CD4-positive, alpha-beta T cell treated with Interleukin-15 for 4 hours (primary cell): ENCODE results near the gene NFKBIA.
"Not testable (repeated sequence)": the region's sequence is repeated elsewhere in the genome, so short reads cannot be mapped to it uniquely, and the experiment has no call there.

ENCODE experiments used
- DNase-seq: peaks from one replicate; pipeline ENCODE4 v3.0.0-alpha.2; 2020; ENCODE audit warnings: low spot score

The NFKBIA gene

DNA sequence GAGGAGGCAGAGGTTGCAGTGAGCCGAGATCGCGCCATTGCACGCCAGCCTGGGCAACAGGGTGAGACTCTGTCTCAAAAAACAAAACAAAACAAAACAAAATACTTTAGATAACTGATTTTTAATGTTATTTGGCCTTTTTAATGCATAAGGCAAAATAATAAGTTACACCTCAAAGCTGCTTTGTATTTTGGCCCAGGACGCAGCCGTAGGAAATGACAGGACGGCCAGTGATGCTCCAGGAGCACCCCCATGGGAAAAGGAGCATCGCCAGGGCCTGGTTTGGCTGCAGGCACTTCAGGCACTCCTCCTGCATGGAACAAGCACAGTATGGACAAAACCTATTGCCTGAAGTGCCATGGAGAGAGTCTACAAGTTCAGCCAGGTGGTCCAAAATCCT, 3.5 kb upstream of the NFKBIA start:
- DNase-seq = no peak

DNA sequence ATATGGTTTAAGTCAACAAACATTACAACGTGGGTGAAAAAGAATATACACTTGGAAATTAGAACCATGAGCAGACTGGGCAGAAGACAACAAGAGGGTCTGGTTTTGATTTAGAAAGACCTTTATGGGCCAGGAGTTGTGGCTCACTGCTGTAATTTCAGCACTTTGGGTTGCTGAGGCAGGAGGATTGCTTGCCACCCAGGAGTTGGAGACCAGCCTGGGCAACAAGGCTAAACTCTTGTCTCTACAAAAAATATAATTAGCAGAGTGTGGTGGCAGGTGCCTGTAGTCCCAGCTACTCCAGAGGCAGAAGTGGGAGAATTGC, 2.7 kb upstream of the NFKBIA start:
- no peak for DNase-seq

DNA sequence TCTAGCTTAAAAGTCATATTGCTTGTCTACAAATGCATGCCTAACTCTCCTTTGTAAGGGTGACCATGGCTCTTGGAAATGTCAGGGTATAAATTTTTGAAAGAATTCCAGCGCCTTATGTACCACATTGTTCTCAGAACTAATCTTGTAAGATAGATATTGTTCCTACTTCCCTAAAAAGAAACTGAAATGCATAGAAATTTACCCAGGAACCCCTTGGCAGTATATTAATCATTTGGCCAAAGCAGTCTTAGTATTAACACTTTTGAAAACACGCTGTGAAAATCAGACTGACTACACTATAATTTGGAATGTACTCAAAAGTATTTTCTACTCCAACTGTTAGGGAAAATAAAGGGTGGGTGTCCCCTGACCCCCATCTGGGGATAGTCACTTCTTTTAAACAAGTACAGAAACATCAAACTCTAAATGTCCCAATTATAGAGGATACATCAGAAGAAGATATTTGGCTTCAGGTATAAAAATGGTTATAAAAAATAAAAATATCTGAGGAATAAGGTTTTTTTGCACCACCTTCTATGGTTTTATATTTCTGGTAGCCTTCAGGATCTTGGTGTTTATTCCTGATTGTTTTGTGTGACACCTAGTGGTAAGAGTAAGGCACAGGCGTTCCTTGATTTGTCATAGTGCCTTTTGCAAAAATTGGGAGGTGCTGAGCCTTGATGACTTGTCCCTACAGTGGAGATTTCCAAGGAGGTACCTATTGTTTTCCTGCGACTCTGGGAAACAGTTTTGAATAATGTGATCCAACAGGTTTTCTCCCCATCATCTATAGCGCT, 2.2 kb upstream of the NFKBIA start:
- DNase-seq = peak; percentile 66

DNA sequence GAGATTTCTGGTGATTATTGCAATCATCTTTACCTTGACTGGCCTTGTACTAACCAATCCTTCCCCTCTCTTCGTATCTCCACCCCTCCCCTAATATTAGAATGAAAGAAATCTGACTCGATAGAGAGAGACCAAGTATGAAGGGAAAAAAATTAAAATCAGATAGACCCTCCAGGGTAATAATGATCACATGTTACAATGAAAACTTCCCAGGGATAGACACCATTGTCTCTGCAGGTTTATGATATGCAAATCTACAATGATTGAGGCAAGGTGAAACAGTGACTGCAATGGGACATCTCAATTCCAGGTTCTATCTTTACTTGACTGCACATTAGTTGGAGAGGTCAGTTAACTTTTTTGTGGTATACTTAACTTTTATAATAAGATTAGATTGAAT, 1.5 kb upstream of the NFKBIA start:
- no peak for DNase-seq

DNA sequence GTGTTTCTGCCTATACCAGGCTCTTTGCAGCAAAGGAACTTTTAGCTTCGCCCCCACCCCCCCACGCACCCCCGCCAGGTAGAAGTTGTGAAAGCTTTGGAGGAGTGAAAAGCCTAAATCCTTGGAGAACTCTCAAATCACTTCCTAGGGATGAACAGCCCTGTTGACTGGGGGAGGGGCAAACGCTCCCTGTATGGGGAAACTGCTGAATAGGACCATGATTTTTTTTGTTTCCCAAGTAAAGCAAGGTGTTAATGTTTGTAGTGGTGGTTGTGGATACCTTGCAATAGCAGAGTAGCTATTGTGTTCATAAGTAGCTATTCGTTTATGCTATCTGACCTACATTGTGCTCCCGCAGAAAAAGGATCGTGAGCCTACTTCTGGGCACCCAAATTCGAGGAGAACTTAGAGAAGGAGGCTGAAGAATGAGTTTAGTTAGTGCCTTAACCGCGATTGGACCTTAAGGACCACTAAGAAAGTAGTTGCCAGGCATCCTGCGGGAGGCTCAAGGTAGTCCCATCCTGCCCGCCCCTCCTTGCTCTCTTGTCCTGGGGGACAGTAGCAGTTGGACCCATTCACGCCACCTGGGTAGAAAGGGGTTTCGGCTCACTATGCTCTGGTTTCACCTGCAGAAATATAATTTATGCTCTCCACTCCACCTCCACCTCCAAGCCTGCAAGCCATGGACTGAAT, 901 bp upstream of the NFKBIA start:
- DNase-seq = no peak

DNA sequence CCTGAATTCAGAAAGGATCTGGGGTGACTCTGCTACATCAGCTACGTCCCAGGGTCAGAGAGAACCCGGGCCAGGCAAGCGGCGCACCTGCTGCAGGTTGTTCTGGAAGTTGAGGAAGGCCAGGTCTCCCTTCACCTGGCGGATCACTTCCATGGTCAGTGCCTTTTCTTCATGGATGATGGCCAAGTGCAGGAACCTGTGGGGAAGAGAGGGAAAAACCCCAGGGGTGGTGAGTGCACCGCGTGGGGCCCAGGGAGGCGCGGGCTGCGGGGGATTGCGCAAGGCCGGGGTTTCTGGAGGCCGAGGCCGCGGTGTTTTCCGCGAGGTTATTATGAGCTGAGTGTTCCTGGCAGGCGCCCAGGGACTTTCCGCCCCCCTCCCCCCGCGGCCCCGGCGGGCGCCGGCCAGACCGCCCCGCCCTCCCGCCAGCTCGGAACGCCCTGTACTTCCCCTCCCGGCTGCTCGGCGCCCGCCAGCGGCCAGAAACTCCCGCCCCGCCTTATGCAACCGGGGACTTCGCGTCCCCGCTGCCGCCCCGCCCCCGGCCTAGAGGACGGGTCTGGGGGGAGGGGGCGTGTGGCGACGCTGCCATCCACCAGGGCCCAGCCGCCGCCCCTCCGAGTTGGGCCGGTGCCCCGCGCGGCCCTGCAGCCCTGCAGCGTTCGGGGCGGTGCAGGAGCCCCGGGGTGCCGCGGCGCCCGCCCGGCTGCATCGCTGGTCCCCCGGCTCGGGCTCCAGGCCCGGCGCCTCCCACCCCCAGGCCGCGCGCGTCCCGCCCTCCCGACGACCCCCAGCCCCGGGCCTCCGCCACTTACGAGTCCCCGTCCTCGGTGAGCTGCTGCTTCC, 723 bp downstream of the NFKBIA start:
- peak; percentile 96 for DNase-seq

DNA sequence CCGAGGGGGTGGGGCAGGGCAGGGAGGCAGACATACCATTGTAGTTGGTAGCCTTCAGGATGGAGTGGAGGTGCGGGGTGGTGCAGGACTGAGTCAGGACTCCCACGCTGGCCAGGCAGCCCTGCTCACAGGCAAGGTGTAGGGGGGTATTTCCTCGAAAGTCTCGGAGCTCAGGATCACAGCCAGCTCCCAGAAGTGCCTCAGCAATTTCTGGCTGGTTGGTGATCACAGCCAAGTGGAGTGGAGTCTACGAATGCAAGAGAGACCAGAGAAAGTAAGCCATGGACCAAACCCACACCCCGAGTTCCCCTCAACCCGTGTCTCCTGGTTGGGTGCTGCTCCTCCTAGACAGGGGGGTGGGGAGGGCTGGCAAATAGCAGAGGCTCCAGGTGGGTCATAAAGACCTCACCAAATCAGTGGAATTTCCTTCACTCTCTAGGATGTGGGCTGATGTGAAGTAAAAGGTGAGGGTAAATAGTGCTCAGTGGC, 1.4 kb downstream of the NFKBIA start:
- DNase-seq = peak; percentile 30

DNA sequence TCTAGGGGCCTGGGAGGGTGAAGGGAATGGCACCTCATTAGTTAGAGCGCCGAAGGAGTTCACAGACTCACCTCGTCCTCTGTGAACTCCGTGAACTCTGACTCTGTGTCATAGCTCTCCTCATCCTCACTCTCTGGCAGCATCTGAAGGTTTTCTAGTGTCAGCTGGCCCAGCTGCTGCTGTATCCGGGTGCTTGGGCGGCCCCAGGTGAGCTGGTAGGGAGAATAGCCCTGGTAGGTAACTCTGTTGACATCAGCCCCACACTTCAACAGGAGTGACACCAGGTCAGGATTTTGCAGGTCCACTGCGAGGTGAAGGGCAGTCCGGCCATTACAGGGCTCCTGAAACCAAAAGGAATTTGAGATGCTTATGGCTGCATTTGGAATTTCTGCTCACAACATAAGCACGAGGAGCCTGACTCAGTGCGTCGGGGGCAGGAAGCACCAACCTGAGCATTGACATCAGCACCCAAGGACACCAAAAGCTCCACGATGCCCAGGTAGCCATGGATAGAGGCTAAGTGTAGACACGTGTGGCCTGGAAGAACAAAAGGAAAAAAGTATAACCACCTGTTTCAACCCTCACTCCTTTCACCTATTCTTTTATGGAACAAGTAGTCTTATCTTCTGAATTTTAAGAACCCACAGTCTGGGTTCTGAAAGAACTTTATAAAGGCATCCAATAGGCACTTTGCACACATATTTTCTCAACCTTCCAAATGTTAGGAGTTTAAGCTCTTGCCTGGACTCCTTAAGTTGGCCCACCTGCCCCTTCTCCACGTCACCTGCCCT, 2.0 kb downstream of the NFKBIA start:
- peak; percentile 50 for DNase-seq

DNA sequence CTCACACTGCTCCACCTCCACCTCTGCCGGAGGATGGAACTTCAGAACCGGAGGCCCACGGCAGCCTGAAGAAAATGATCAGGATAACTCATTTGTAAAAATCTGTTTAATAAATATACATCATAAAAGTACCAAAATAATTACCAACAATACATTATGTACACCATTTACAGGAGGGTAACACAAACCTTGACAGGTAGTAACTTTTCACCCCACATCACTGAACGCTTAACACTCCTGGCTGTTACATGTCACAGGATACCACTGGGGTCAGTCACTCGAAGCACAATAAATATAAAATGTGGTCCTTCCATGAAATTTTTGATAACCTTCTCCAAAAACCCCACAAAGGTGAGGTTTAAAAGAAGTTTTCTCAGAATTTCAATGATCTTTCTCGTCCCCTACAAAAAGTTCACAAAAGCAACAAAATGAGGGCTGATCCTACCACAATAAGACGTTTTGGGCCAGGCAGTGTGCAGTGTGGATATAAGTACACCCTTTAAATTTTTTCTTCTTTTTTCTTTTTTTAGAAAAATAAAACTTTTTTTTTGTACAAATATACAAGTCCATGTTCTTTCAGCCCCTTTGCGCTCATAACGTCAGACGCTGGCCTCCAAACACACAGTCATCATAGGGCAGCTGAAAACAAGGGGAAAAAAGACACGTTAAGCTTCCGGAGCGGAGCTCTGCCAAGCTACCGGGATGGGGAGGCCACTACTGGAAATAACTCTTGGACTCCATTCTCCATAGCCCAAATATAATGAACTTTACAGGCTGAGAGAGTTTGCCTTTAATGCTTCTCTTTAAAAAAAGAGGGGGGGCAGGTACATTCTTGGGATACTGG, 2.9 kb downstream of the NFKBIA start:
- DNase-seq = no peak

DNA sequence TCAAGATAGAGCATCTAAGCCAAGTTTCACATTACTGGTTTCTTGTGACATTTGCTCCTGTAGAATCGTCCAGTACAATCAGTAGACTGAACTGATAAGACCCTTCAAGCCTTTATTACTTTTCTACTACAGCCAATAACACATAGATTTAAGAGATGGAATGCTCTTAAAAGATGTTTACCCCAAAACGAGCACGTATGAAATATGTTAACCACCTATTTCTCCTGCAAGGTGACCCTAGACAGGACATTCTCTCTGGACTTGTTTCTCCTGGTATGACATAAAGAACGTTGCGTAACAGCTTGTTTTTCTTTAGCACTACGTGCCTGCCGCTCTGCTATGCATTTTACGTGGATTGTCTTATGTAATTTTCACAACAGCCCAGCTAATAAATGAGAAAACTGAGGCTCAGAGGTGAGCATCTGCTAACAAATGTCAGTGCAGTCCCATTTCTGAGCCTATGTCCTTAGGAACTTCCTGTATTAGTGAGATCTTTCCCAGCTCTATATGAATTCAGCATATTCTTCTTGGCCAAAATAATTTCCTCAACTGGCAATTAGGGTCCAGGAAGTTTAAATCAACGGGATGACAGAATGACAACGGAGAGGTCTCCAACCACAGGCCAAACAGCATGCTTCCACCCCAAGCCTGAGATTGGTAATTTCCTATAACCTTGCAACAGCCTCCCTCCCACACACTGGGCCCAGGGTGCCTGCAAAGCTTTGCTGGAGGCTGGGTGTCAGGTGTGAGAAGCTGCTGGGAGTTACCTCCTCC, 3.7 kb downstream of the NFKBIA start:
- DNase-seq = no peak

DNA sequence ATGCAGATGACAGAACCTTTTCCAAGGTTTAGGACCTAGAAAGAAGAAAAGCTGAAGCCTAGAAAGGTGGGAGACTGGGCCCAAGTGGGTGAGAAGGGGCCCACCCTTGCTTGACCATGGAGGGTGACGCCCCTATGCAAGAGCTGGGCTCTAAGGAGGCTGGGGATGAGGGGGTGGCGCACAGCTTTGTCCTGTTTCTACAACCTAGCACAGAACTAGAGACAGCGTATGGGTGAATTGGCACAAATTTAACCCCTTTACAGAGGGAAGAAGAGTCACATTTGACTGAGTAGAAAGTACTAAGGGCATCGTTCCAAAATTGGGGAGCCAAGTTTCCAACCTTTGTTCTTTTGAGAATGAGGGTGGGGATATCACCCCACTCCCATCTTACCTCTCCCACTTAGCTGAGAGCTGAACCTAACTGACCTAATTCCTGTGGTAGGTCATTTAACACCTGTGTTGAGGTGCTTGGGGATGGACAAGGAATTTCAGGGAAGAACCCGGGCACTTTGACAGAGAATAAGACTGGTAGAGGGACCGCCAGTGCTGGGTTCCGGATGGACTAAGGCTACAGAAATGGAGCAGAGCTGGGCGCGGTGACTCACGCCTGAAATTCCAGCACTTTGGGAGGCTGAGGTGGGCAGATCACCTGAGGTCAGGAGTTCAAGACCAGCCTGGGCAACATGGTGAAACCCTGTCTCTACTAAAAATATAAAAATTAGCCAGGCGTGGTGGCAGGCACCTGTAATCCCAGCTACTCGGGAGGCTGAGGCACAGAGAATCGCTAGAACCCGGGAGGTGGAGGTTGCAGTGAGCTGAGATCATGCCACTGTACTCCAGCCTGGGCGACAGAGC, 5.2 kb downstream of the NFKBIA start:
- DNase-seq = no peak

DNA sequence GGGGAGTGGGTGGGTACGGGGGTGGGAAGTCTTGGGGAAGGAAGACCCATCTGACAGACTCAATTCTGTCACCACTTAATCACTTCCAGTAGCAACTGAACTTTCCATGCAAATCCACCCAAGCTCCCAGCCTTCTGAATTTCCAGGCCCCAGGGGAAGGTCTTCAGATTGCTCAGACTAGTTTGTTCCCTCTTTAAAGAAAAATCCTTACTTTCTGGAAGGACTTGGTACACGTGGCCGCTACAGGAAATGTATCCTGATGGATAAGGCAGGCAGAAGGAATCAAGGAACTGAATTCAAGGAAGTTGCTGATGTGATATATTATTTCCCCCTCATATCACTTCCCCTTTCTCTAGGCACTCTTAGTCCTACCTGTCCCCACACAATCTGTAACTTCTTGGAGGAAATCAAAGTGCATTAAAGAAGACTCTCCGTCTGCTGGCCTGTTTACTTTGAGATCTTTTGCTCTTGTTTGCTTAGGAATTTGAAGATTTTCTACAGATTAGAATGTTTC, 6.4 kb downstream of the NFKBIA start:
- no peak for DNase-seq

DNA sequence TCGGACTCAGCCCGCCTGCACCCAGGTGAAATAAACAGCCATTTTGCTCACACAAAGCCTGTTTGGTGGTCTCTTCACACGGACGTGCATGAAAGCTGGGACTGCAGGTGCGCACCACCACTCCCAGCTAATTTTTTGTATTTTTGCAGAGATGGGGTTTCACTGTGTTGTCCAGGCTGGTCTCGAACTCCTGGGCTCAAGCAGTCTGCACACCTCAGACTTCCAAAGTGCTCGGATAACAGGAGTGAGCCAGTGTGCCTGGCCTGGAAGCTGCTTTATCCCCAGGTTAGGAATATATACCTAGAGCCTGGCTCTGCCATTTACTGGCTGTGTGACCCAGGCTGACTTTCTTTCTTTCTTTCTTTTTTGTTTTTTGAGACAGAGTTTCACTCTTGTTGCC, 7.9 kb downstream of the NFKBIA start:
- not testable (repeated sequence) for DNase-seq

DNA sequence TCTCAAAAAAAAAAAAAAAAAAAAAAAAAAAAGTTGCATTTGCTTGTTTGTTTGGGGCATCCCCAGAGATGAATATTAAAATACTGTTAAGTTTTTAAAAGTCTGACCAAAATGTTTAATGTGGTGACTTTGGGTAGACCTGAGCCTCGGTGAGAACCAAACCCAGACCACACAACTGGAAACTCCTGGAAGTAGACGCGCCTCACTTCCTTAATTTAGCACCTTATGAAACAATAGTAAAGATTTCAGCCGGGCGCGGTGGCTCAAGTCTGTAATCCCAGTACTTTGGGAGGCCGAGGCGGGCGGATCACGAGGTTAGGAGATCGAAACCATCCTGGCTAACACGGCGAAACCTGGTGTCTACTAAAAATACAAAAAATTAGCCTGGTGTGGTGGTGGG, 9.3 kb downstream of the NFKBIA start:
- DNase-seq = no peak

DNA sequence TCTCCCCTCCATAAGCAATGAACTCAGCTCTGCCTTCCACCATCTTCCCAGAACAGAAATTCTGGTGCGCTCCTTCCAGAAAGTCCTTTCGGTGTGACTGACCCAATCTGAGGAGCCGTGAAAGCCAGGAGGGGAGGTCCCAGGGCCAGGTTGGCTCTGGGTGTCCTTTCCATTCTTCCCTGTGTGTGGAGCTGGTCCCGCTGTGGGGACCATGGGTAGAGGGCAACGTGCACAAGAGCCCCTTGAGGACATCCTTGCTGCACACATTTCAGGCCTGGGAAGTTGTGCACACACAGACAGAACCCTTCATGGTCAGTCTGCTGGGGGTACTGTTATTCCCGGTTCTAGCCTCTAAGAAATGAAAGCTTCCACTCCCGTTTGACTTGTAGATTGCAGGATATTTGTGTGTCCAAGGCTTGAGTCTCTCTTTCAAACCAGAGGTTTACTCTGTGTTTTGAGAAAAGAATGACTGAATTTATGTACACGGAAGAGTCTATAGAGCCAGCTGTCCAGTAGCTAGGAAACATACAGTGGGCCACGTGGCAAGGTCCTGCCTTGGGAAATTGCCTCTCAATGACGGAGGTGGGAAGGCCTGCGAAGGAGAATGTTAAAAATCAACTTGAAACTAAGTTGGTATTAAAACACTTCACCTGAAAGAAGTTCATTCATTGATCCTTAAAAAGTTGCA, 10.1 kb downstream of the NFKBIA start:
- no peak for DNase-seq

DNA sequence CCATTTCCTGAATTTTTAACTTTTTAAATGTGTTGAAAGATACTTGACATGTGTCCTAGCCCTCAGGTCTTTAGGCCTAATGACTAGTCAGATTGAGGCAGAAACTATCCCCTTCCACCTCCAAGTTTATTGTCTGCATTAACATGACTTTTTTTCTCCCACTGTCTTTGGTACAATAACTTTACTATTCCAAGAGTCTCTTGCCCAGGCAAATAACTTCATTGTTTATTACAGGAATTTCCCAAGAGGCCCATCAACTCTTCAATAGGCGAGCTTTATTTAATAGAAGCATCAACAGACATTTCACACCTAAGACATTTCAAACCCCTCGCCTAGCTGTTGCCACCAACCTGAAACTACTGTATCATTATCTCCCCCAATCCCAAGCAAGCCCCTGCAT, 10.7 kb downstream of the NFKBIA start:
- no peak for DNase-seq

DNA sequence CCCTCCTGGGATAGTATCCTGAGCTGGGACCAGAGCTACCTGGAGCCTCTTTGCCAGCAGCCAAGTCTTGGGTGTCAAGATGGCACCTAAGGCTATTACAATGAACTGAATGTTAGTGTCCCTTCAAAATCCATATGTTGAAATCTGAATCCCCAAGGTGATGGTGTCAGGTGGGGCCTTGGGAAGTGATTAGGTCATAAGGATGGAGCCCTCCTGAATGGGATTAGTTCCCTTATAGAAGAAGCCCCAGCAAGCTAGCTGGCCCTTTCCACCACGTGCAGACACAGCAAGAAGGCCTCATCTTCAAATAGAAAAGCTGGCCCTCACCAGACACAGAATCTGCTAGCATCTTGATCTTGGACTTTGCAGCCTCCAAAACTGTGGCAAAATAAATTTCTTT, 12.4 kb downstream of the NFKBIA start:
- DNase-seq = no peak

DNA sequence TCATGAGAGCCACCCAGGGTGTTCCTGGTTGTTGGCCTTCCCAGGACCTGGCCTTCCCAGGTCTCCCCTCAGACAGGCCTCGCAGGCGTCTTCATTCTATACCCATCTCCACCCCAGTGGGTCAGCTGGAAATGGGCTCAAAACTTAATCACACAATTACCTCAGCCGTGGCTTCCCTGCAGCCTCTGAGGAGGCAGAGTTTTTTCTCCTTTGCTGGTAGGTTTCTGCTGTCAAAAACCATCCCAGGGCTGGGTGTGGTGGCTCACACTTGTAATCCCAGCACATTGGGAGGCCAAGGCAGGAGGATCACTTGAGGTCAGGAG, 13.2 kb downstream of the NFKBIA start:
- DNase-seq = no peak
